IPS-18c (cell line): Measurements from ENCODE around the gene MTHFD1L.
"Not testable (repeated sequence)": the region's sequence is repeated elsewhere in the genome, so short reads cannot be mapped to it uniquely, and the experiment has no call there.

Experiments
- H3K4me3 ChIP-seq: 2 replicates; pipeline ENCODE4 v1.7.0; 2013; ENCODE audit warnings: low read depth, mild to moderate bottlenecking, low read length, moderate library complexity; ENCODE audit not compliant: insufficient read depth
- H3K9me3 ChIP-seq: one replicate; pipeline ENCODE4 v1.6.1; 2013; ENCODE audit warnings: mild to moderate bottlenecking, low read length, moderate library complexity; ENCODE audit not compliant: control insufficient read depth, insufficient read depth

The MTHFD1L gene

GRCh38 chr6:151119823-151120524 is 254.5 kb downstream of the MTHFD1L start:
- H3K4me3 ChIP-seq = no peak overlapping the region
- no peaks in the 10 kb centered on the region for H3K9me3 ChIP-seq

DNA sequence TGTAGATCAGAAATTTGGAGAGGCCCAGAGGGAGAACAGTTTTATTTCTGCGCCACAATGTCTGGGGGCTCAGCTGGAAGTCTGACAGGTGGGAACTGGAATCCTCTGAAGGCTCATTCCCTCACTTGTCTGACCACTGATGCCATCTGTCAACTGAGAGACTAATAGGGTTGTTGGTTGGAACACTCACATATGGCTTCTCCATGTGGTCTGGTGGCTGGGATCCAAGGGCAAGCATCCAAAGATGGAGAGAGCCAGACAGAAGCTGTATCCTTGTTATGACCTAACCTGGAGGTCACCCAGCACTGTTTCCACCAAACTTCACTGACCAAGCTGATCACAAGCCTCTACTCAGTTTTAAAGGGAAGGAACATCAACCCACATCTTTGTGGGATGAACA is 256.4 kb downstream of the MTHFD1L start:
- H3K9me3 ChIP-seq = no peaks in the 10 kb centered on the region
- H3K4me3 ChIP-seq = no peak overlapping the region

GRCh38 chr6:151123641-151124040 is 258.1 kb downstream of the MTHFD1L start:
- not testable (repeated sequence) for H3K4me3 ChIP-seq, H3K9me3 ChIP-seq

DNA sequence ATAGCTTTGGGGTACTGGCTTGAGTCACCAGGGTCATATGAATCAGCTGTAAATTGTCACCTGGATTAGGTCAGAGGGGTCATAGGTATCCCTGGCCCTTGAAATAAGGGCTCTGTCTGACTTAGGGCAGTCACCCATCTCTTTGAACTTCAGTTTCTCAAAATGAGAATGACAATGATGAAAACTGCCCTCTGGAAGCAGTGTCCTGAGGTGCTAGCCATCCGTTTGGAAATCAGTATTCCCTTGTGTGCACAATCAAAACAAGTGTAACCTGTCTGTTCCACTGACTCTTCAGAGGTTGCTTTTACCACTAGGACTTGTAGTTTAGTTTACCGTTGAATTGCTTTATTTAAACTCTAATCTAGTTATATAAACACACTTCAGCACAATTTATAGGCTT is 259.7 kb downstream of the MTHFD1L start:
- not testable (repeated sequence) for H3K4me3 ChIP-seq, H3K9me3 ChIP-seq

DNA sequence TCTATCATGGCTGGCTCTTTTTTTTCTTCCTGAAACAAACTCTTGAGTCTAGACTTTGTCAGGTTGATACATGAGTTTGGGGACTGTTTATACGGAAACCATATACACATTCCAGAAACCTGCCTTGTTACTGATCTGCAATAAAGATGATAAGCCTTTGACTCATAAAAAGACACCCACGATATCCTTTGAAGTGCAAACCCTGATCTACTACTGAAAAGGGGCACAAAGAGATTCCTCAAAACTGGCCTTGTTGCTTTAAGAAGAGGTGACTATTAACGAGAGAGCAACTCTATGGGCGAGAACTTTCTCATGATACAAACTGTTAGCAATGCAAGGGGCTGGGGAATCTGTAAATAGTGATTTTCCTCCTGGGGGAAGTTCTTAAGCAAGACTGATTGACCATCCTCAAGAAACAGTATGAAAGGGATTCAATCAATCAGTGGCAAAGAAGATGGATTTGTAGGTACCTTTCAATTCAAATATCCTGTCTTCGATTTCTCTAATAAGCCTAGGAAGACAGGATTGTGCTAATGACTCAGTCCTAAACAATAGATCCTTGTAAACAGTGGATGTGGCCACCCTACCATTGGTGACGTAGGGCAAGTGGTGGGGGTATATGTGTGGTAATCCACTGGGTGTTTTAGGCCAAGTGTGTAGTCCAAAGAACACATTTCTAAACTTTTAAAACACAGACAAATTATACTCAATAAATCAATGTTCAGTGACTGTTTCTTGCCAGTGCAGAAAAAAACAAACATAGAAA is 260.3 kb downstream of the MTHFD1L start:
- H3K9me3 ChIP-seq, H3K4me3 ChIP-seq: not testable (repeated sequence)

DNA sequence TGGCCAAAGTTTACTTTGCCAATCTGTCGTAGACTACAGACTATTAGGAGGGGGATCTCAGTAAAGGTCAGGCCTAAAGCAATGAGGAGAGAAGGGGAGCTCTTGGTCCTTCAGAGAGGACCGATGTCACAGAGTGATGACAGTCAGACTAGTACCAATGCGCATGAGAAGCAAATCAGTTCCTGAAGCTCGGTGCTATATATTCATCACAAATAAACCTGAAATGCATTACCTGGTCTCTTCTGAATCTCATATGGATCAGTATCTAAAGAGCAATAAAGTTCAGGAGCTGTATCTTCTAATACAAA is 260.9 kb downstream of the MTHFD1L start:
- not testable (repeated sequence) for H3K9me3 ChIP-seq, H3K4me3 ChIP-seq

DNA sequence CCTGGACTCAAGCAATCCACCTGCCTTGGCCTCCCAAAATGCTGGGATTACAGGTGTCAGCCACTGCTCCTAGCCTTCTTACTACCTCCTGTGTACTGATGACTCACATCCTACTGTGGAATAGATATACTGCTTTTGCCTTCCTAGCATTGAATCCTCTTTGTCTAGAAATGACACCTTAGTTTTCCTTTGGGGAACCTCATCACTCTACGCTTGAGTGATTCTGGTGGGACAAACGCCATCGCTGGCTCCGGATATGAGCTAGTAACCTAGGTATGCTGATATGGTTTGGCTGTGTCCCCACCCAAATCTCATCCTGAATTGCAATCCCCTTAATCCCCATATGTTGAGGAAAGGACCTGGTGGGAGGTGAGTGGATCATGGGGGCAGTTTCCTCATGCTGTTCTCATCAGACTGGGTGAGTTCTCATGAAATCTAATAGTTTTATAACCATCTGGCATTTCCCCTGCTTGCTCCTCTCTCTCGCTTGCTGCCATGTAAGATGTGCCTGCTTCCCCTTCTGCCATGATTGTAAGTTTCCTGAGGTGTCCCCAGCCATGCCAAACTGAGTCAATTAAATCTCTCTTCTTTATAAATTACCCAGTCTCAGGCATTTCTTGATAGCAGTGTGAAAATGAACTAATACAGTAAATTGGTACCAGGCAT is 261.8 kb downstream of the MTHFD1L start:
- not testable (repeated sequence) for H3K4me3 ChIP-seq, H3K9me3 ChIP-seq

- H3K9me3 ChIP-seq = no peaks in the 10 kb centered on the region
- H3K4me3 ChIP-seq = no peak overlapping the region; the same call in 1 of the 2 replicates
These were observed 263.4 kb downstream of the MTHFD1L start for GRCh38 chr6:151128763-151129370.

DNA sequence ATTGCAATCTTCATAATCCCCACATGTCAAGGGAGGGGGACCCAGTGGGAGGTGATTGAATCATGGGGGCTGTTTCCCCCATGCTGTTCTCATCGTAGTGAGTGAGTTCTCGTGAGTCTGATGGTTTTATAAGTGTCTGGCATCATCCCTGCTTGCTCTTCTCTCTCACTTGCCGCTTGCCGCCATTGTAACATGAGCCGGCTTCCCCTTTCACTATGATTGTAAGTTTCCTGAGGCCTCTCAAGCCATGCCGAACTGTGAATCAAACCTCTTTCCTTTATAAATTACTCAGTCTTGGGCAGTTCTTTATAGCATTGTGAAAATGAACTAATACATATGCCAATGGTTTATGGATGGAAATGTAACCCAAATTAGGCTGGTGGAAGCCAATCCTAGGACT is 264.8 kb downstream of the MTHFD1L start:
- no peak overlapping the region for H3K4me3 ChIP-seq
- no peaks in the 10 kb centered on the region for H3K9me3 ChIP-seq

- Histone ChIP-seq H3K9me3 (no peaks in the 10 kb centered on the region), H3K4me3 (no peak overlapping the region)
These were observed 266.0 kb downstream of the MTHFD1L start for GRCh38 chr6:151131324-151132007.

GRCh38 chr6:151136141-151136755 is 270.7 kb downstream of the MTHFD1L start:
- H3K9me3 ChIP-seq = no peaks in the 10 kb centered on the region
- H3K4me3 ChIP-seq = no peak overlapping the region

- Histone ChIP-seq H3K4me3 (no peak overlapping the region), H3K9me3 (no peaks in the 10 kb centered on the region)
These were observed 272.0 kb downstream of the MTHFD1L start for GRCh38 chr6:151137542-151137941.

- no peaks in the 10 kb centered on the region for H3K9me3 ChIP-seq
- no peak overlapping the region for H3K4me3 ChIP-seq
These were observed 274.0 kb downstream of the MTHFD1L start for GRCh38 chr6:151139524-151139923.

GRCh38 chr6:151140767-151141166 is 275.3 kb downstream of the MTHFD1L start:
- H3K9me3 ChIP-seq = no peaks in the 10 kb centered on the region
- H3K4me3 ChIP-seq = no peak overlapping the region

- Histone ChIP-seq H3K9me3 (no peaks in the 10 kb centered on the region), H3K4me3 (no peak overlapping the region)
These were observed 276.2 kb downstream of the MTHFD1L start for GRCh38 chr6:151141685-151142084.

- Histone ChIP-seq H3K9me3 (no peaks in the 10 kb centered on the region), H3K4me3 (no peak overlapping the region)
These were observed 277.2 kb downstream of the MTHFD1L start for GRCh38 chr6:151142676-151143075.

- H3K9me3 ChIP-seq = no peaks in the 10 kb centered on the region
These were observed 277.8 kb downstream of the MTHFD1L start for GRCh38 chr6:151143337-151143736.

More at GRCh38 chr6:151143337-151143736, 277.8 kb downstream of the MTHFD1L start:
- no peak overlapping the region for H3K4me3 ChIP-seq
